ENCODE data around the gene KRTAP5-9.
"Not testable (repeated sequence)": the region's sequence is repeated elsewhere in the genome, so short reads cannot be mapped to it uniquely, and the experiment has no call there.

Gene KRTAP5-9

GRCh38 chr11:71530602-71531001 is 17.6 kb upstream of the KRTAP5-9 start:
- no peak for DNase-seq (ENCODE audit: low spot score)
- H3K27ac ChIP-seq (ENCODE audit: poor library complexity, severe bottlenecking), result no peak overlapping the region
- H3K4me1 ChIP-seq (ENCODE audit: insufficient read depth, poor library complexity, severe bottlenecking), result no peaks in the 10 kb centered on the region

DNA sequence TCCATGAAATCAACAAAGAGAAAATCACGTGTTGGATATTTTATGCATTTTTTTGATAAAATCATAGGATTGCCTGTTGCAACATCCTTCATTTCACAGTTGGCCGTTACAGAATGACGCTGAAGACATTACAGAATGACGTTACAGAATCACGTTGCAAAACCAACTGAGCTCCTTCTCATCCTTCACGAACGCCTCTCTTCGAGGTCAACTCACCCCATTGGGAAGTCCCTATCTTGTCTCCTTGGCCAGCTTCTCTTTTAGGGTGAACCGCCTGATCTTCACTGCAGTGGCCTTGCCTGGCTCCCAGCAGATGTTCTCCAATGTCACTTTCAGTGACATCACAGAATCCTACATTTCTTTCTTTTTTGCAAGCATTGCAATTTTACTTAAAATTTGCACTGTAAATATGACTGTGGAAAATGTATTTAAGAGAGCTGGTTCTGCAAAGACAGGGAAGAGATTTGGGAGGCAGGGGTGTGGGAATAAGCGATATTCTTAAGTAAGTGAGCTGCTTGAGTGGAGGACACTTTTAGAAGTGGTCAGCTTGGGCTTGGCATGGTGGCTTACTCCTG is 16.1 kb upstream of the KRTAP5-9 start:
- no peak for ATAC-seq (ENCODE audit: low read depth)
- H3K27ac ChIP-seq (ENCODE audit: poor library complexity, severe bottlenecking), result no peak overlapping the region
- no peak for DNase-seq (ENCODE audit: low spot score)
- H3K36me3 ChIP-seq (ENCODE audit: low read depth), result no peaks in the 10 kb centered on the region
- H3K4me1 ChIP-seq (ENCODE audit: insufficient read depth, poor library complexity, severe bottlenecking), result no peaks in the 10 kb centered on the region
- TF ChIP-seq CTCF (IDR thresholded peaks at IDR 0.05; ENCODE audit: poor library complexity, severe bottlenecking), result no peak
- H3K27me3 ChIP-seq (ENCODE audit: insufficient read depth, poor library complexity, severe bottlenecking), result no peaks in the 10 kb centered on the region
- H3K9me3 ChIP-seq (ENCODE audit: severe bottlenecking), result no peaks in the 10 kb centered on the region
- H3K4me3 ChIP-seq (ENCODE audit: severe bottlenecking), result no peak overlapping the region

More at GRCh38 chr11:71530602-71531001, 17.6 kb upstream of the KRTAP5-9 start:
- ATAC-seq (ENCODE audit: low read depth), result no peak
- H3K27me3 ChIP-seq (ENCODE audit: insufficient read depth, poor library complexity, severe bottlenecking), result no peaks in the 10 kb centered on the region
- no peak overlapping the region for H3K4me3 ChIP-seq (ENCODE audit: severe bottlenecking)
- no peaks in the 10 kb centered on the region for H3K36me3 ChIP-seq (ENCODE audit: low read depth)
- no peaks in the 10 kb centered on the region for H3K9me3 ChIP-seq (ENCODE audit: severe bottlenecking)
- TF ChIP-seq CTCF (IDR thresholded peaks at IDR 0.05; ENCODE audit: poor library complexity, severe bottlenecking), result no peak

GRCh38 chr11:71534711-71535608 is 13.3 kb upstream of the KRTAP5-9 start:
- not testable (repeated sequence) for H3K27me3 ChIP-seq (ENCODE audit: insufficient read depth, poor library complexity, severe bottlenecking); H3K27ac ChIP-seq (ENCODE audit: poor library complexity, severe bottlenecking); ATAC-seq (ENCODE audit: low read depth); H3K9me3 ChIP-seq (ENCODE audit: severe bottlenecking); H3K36me3 ChIP-seq (ENCODE audit: low read depth); H3K4me1 ChIP-seq (ENCODE audit: insufficient read depth, poor library complexity, severe bottlenecking); H3K4me3 ChIP-seq (ENCODE audit: severe bottlenecking); DNase-seq (ENCODE audit: low spot score)

DNA sequence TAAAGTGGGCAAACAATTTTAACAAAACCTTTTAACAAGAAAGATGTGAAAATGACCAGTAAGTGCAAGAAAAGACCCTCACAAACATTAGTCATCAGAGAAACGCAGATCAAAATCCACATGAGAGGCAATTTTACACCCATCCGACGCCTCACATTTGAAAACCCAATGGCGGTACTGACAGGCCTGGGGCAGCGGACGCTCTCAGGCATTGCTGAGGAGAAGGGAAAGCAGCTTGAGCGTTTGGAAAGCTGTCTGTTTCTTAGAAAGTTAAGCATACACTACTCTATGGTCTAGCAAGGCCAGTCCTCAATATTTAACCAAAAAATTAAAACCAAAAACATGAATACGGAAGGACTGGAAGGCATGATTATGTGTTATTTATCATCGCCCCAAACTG is 12.4 kb upstream of the KRTAP5-9 start:
- Histone ChIP-seq H3K9me3 (ENCODE audit: severe bottlenecking) (peaks cover 1% of the 10 kb centered on the region), H3K27me3 (ENCODE audit: insufficient read depth, poor library complexity, severe bottlenecking) (no peaks in the 10 kb centered on the region), H3K36me3 (ENCODE audit: low read depth) (no peaks in the 10 kb centered on the region), H3K4me3 (ENCODE audit: severe bottlenecking) (no peak overlapping the region), H3K4me1 (ENCODE audit: insufficient read depth, poor library complexity, severe bottlenecking) (no peaks in the 10 kb centered on the region), H3K27ac (ENCODE audit: poor library complexity, severe bottlenecking) (no peak overlapping the region)
- DNase-seq (ENCODE audit: low spot score) (no peak), ATAC-seq (ENCODE audit: low read depth) (no peak)
- no peak for TF ChIP-seq CTCF (IDR thresholded peaks at IDR 0.05; ENCODE audit: poor library complexity, severe bottlenecking)

GRCh38 chr11:71537537-71537936 is 10.7 kb upstream of the KRTAP5-9 start:
- H3K4me1 ChIP-seq (ENCODE audit: insufficient read depth, poor library complexity, severe bottlenecking), result no peaks in the 10 kb centered on the region
- no peaks in the 10 kb centered on the region for H3K27me3 ChIP-seq (ENCODE audit: insufficient read depth, poor library complexity, severe bottlenecking)
- ATAC-seq (ENCODE audit: low read depth), result no peak
- H3K4me3 ChIP-seq (ENCODE audit: severe bottlenecking), result no peak overlapping the region
- no peaks in the 10 kb centered on the region for H3K36me3 ChIP-seq (ENCODE audit: low read depth)
- no peak overlapping the region for H3K27ac ChIP-seq (ENCODE audit: poor library complexity, severe bottlenecking)
- peaks cover 2% of the 10 kb centered on the region for H3K9me3 ChIP-seq (ENCODE audit: severe bottlenecking)
- no peak for DNase-seq (ENCODE audit: low spot score)
- no peak for TF ChIP-seq CTCF (IDR thresholded peaks at IDR 0.05; ENCODE audit: poor library complexity, severe bottlenecking)

DNA sequence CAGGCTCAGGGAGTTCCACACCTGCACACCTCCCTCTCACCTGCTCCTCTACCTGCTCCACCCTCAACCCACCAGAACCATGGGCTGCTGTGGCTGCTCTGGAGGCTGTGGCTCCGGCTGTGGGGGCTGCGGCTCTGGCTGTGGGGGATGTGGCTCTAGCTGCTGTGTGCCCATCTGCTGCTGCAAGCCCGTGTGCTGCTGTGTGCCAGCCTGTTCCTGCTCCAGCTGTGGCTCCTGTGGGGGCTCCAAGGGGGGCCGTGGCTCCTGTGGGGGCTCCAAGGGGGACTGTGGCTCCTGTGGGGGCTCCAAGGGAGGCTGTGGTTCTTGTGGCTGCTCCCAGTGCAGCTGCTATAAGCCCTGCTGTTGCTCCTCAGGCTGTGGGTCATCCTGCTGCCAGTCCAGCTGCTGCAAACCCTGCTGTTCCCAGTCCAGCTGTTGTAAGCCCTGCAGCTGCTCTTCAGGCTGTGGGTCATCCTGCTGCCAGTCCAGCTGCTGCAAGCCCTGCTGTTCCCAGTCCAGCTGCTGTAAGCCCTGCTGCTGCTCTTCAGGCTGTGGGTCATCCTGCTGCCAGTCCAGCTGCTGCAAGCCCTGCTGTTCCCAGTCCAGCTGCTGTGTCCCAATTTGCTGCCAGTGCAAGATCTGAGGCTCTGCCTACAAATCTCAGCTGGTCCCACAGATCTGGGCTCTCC is 10.1 kb upstream of the KRTAP5-9 start, which contains the start of gene KRTAP5-8:
KRTAP5-8 (plus strand) TSS at position 49 of the 689 bp plus-strand sequence; CDS start at position 80, 31 bp downstream.
- H3K4me1 ChIP-seq (ENCODE audit: insufficient read depth, poor library complexity, severe bottlenecking); DNase-seq (ENCODE audit: low spot score); H3K36me3 ChIP-seq (ENCODE audit: low read depth): not testable (repeated sequence)

More for the DNA sequence above, 10.1 kb upstream of the KRTAP5-9 start, which contains the start of gene KRTAP5-8:
- not testable (repeated sequence) for ATAC-seq (ENCODE audit: low read depth); H3K27me3 ChIP-seq (ENCODE audit: insufficient read depth, poor library complexity, severe bottlenecking); H3K9me3 ChIP-seq (ENCODE audit: severe bottlenecking); H3K4me3 ChIP-seq (ENCODE audit: severe bottlenecking); H3K27ac ChIP-seq (ENCODE audit: poor library complexity, severe bottlenecking)

Measured in RWPE2 (cell line).